Upper lobe of left lung (tissue), 6 donors: ENCODE results near the gene GABBR1. TPM values are rescaled to one million over a fixed set of nuclear protein-coding genes. Genes with fewer than 3 reads are reported as not detected.

Source experiments
- ATAC-seq, 2 donors: fragments of 200-7000 bp; cut with Tn5 transposase; one replicate each; pipeline ENCODE4 v1.9.1; 2022; ENCODE audit warnings: mild to moderate bottlenecking in 2 of 2, moderate library complexity in 2 of 2; ENCODE audit not compliant: low FRiP score in 2 of 2
- DNase-seq, 2 donors: peaks; one replicate each; pipeline ENCODE4 v3.0.0-alpha.2; 2019 to 2020
- H3K27ac ChIP-seq, 4 donors: fragments of 200-600 bp; sonication (generic); one replicate each; pipeline ENCODE4 v1.5.1; 2016 to 2019
- H3K27me3 ChIP-seq, 4 donors: fragments of 200-600 bp; sonication (generic); one replicate each; pipeline ENCODE4 v1.5.1; 2017 to 2019
- H3K36me3 ChIP-seq, 4 donors: fragments of 200-600 bp; sonication (generic); one replicate each; pipeline ENCODE4 v1.5.1; 2016 to 2019
- H3K4me1 ChIP-seq, 4 donors: fragments of 200-600 bp; sonication (generic); one replicate each; pipeline ENCODE4 v1.5.1; 2018 to 2019
- H3K4me3 ChIP-seq, 4 donors: fragments of 200-600 bp; sonication (generic); one replicate each; pipeline ENCODE4 v1.5.1; 2017 to 2019; ENCODE audit warnings: mild to moderate bottlenecking in 2 of 4, moderate library complexity in 1 of 4
- H3K9me3 ChIP-seq, 4 donors: fragments of 200-600 bp; sonication (generic); one replicate each; pipeline ENCODE4 v1.5.1; 2018 to 2019
- EP300 ChIP-seq, 4 donors: sonication (generic); formaldehyde crosslinking; IDR thresholded peaks; one replicate each; pipeline ENCODE4 v1.5.1; 2017; ENCODE audit warnings: antibody characterized with exemption in 4 of 4, control low read depth in 2 of 4
- POLR2A ChIP-seq, 4 donors: fragments of 450-650 bp; IDR thresholded peaks; one replicate each; pipeline ENCODE4 v1.5.1; 2016 to 2017; ENCODE audit warnings: antibody characterized with exemption in 4 of 4, mild to moderate bottlenecking in 2 of 4
- POLR2AphosphoS5 ChIP-seq, 2 donors: sonication (generic); formaldehyde crosslinking; IDR thresholded peaks; one replicate each; pipeline ENCODE4 v1.5.1; 2017; ENCODE audit warnings: antibody characterized with exemption in 2 of 2
- WGBS, 2 donors: methylation state at CpG; one replicate each; pipeline ENCODE4 v1.1.5; 2017 to 2018; 5-methylcytosine and 5-hydroxymethylcytosine counted together
- total RNA-seq, 6 donors: library from RNA; depleted of rRNA in 4 of 6; stranded (reverse); fragments of >200 nt in 4 of 6; gene quantifications; one replicate each; pipeline versions ENCODE4 v1.1.0 to v1.2.1, GENCODE V29; 2016 to 2021
- TF ChIP-seq, protein P1 (sequence below), 6 experiments: fragments of 450-650 bp in 4 of 6; fragments of 200-600 bp in 2 of 6; sonication (generic) in 2 of 6; IDR thresholded peaks; one replicate each; pipeline ENCODE4 v1.5.1; 2016 to 2019; ENCODE audit warnings: antibody characterized with exemption in 6 of 6
- donor health status: DM: no; HTN: no; CAD: no; lungs with moderate emphysema.
- donor health status: DM: no; HTN: yes; CAD: no; lungs with severe emphysema.

GABBR1 gene
- total RNA-seq, 6 donors from 2014 or later, result 13.2 to 171 (median 34.8) TPM

DNA sequence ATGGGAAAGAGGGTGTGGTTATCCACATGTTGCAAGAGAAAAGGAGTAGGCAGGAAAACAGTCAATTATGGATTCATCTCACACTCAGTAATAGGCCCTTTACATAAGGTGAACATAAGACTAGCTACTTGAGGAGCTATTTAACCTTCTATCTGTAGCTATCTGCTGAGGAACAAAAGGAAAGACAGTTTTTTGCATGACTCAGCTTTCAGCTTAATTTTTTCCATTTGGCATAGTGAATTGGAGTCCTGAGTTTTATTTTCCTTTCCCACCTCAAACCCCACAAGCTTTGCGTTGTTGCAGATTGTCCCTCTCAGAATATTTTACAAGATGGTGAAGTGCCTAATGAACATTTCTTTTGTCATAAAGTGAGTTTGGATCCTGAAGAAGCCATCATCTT is 105.9 kb downstream of the GABBR1 start:
- 93 to 100% methylated on average over 1 of the region's 1 CpG for WGBS, 2 donors
- Histone ChIP-seq H3K27me3 (no peaks in the 10 kb centered on the region), H3K36me3 (no peaks in the 10 kb centered on the region), H3K4me1 (no peaks in the 10 kb centered on the region), H3K9me3 (no peaks in the 10 kb centered on the region), H3K27ac (no peak overlapping the region), H3K4me3 (no peak overlapping the region)
- TF ChIP-seq EP300 (IDR thresholded peaks at IDR 0.05) (no peak), POLR2A (IDR thresholded peaks at IDR 0.05) (no peak), POLR2AphosphoS5 (IDR thresholded peaks at IDR 0.05) (no peak)
- TF ChIP-seq, protein P1, sequence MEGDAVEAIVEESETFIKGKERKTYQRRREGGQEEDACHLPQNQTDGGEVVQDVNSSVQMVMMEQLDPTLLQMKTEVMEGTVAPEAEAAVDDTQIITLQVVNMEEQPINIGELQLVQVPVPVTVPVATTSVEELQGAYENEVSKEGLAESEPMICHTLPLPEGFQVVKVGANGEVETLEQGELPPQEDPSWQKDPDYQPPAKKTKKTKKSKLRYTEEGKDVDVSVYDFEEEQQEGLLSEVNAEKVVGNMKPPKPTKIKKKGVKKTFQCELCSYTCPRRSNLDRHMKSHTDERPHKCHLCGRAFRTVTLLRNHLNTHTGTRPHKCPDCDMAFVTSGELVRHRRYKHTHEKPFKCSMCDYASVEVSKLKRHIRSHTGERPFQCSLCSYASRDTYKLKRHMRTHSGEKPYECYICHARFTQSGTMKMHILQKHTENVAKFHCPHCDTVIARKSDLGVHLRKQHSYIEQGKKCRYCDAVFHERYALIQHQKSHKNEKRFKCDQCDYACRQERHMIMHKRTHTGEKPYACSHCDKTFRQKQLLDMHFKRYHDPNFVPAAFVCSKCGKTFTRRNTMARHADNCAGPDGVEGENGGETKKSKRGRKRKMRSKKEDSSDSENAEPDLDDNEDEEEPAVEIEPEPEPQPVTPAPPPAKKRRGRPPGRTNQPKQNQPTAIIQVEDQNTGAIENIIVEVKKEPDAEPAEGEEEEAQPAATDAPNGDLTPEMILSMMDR (IDR thresholded peaks at IDR 0.05), result no peak
- ATAC-seq (no peak), DNase-seq (no peak)

DNA sequence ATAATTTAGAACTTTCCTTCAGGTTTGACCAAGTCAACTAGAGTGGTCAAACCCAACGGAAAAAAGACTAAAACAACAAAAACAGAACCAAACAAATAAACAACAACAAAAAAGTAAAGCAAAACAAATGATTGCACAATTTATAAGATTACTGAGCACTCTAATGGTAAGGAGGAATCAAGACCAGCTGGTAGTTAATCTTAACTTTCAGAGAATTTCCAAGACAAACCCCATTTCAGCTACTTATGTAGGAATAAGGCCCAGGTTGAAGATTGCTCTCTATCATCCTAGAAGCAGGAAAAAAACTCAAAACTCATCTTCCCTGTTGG is 107.7 kb downstream of the GABBR1 start:
- no peak for TF ChIP-seq EP300 (IDR thresholded peaks at IDR 0.05)
- no peak for TF ChIP-seq POLR2A (IDR thresholded peaks at IDR 0.05)
- no peak for TF ChIP-seq POLR2AphosphoS5 (IDR thresholded peaks at IDR 0.05)
- TF ChIP-seq, protein P1 (IDR thresholded peaks at IDR 0.05), result no peak
- 0% methylated on average over 1 of the region's 1 CpG for WGBS, 2 donors

DNA sequence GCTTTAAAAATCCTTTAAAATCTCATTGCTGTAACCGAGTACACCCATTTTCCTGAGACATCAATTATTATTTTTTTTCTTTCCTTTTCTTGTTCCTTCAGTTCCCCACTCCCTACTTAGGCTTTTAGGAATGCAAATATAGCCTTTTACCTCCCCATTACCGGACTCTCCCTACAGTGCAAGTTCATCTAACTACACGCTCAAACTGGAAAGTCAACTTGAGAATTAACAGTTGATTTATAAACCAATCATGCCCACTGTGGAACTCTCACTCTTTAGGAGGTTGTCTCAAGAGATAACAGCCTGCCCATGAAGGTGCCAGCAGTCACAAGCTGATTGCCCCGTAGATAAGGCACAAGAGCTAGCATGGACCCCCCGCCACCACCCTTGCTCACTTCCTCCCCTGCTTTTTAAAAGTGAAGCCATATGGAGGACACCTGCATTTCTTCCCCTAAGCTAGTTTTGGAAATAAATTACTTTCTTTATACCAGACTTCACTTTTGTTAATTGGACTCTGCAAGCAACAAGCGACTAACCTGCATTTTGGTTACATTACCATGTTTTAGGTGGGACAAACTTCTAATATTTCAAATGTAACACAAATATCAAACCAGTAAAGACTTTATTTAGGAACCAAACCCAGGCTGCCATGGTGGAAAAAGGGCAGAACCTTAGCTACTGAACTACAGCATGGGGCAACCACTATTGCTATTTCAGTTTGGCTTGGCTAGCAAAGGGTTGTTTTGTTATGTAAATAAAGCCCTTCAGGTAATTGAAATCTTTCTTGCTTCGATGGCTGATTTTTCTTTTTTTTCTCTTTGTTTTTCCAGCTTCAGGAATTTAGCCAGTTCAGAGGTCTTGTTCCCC is 108.3 kb downstream of the GABBR1 start:
- 54 to 59% methylated on average over 7 of the region's 7 CpGs for WGBS, 2 donors
- Histone ChIP-seq H3K4me3 (no peak overlapping the region), H3K27ac (no peak overlapping the region), H3K9me3 (no peaks in the 10 kb centered on the region), H3K36me3 (no peaks in the 10 kb centered on the region), H3K4me1 (no peaks in the 10 kb centered on the region), H3K27me3 (no peaks in the 10 kb centered on the region)
- DNase-seq (no peak), ATAC-seq (no peak)
- TF ChIP-seq POLR2AphosphoS5 (IDR thresholded peaks at IDR 0.05) (no peak), POLR2A (IDR thresholded peaks at IDR 0.05) (no peak), EP300 (IDR thresholded peaks at IDR 0.05) (no peak)
- TF ChIP-seq, protein P1 (IDR thresholded peaks at IDR 0.05), result no peak

More for the DNA sequence above, 107.7 kb downstream of the GABBR1 start:
- H3K4me3 ChIP-seq, result no peak overlapping the region
- H3K27ac ChIP-seq, result no peak overlapping the region
- H3K9me3 ChIP-seq, result no peaks in the 10 kb centered on the region
- DNase-seq, result no peak
- no peak for ATAC-seq
- no peaks in the 10 kb centered on the region for H3K4me1 ChIP-seq
- no peaks in the 10 kb centered on the region for H3K36me3 ChIP-seq
- no peaks in the 10 kb centered on the region for H3K27me3 ChIP-seq

DNA sequence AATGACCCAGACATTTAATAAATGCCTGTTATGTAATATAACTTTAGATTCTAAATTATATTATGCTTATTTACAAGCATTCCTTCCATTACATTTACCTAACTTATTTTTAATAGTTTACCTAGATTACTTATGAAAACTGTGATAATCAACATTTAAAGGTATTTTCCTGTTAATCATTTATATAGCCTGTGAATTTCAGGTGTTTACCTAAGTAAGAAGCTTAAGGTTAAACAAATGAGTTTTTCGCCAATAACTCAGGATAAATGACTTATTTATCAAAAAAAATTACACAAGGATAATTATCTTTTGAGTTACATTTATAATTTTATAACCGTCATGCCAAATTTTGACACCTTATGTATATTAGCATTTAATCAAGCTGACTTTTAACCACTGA is 108.9 kb downstream of the GABBR1 start:
- Histone ChIP-seq H3K27me3 (no peaks in the 10 kb centered on the region), H3K27ac (no peak overlapping the region), H3K4me1 (no peaks in the 10 kb centered on the region), H3K36me3 (no peaks in the 10 kb centered on the region), H3K4me3 (no peak overlapping the region), H3K9me3 (no peaks in the 10 kb centered on the region)
- ATAC-seq (no peak), DNase-seq (no peak)
- WGBS, 2 donors, result 72 to 77% methylated on average over 2 of the region's 2 CpGs
- no peak for TF ChIP-seq POLR2A (IDR thresholded peaks at IDR 0.05)
- TF ChIP-seq, protein P1 (IDR thresholded peaks at IDR 0.05), result no peak
- no peak for TF ChIP-seq EP300 (IDR thresholded peaks at IDR 0.05)
- TF ChIP-seq POLR2AphosphoS5 (IDR thresholded peaks at IDR 0.05), result no peak

DNA sequence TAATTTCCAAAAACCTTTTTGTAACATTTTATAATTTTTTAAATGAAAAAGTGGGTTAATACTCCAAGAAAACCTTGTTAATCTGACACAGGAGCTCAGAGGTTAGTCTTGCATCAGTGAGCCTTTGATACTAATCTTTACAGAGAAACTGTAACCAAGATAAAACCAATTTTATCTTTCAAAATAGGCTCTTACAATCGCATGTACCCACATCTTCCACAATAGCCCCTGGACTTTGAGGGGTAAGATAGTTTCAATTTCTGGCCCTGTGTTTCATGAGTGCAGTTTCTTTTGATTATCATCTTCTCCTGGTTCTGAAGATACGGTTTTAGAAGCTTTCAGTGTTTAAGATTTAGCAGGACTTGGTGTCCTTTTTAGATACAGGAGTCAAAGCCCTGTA is 110.8 kb downstream of the GABBR1 start:
- Histone ChIP-seq H3K4me1 (no peaks in the 10 kb centered on the region), H3K4me3 (no peak overlapping the region), H3K27ac (no peak overlapping the region), H3K36me3 (no peaks in the 10 kb centered on the region), H3K27me3 (no peaks in the 10 kb centered on the region), H3K9me3 (no peaks in the 10 kb centered on the region)
- WGBS, 2 donors, result 83 to 90% methylated on average over 2 of the region's 2 CpGs
- DNase-seq, result no peak
- no peak for TF ChIP-seq POLR2A (IDR thresholded peaks at IDR 0.05)
- TF ChIP-seq, protein P1 (IDR thresholded peaks at IDR 0.05), result no peak
- no peak for TF ChIP-seq POLR2AphosphoS5 (IDR thresholded peaks at IDR 0.05)
- no peak for TF ChIP-seq EP300 (IDR thresholded peaks at IDR 0.05)
- ATAC-seq, result no peak
